GM20000 (cell line): ENCODE measurements around the gene NUP85.

ENCODE experiments used
- DNase-seq: peaks from one replicate; pipeline ENCODE4 v3.0.0; 2012; ENCODE audit warnings: low spot score
- TF ChIP-seq, protein P1 (sequence below): IDR thresholded peaks from 2 replicates; pipeline ENCODE4 v1.5.1; 2012; ENCODE audit warnings: mild to moderate bottlenecking, control low read depth; ENCODE audit errors: extremely low read depth, missing control alignments

The NUP85 gene

DNA sequence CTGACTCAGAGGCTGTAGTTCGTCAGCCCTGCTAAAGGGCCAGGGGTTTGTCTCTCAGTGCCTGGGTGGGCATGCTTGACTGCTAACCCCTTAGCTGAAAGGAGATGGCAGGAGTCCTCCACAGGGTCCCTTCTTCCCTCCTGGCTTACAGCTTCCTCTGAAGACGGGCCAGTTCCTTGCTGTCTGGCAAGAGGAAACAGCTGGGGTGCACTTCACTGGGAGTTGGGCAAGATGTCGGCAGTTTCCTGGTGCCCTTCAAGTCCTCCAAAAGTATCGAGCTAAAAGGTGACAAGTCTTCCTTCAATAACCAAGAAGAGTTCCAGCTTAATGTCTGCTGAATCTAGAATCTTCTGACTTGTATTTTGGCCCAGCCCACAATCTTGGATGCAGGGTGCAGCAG is 23.4 kb downstream of the NUP85 start:
- TF ChIP-seq, protein P1, sequence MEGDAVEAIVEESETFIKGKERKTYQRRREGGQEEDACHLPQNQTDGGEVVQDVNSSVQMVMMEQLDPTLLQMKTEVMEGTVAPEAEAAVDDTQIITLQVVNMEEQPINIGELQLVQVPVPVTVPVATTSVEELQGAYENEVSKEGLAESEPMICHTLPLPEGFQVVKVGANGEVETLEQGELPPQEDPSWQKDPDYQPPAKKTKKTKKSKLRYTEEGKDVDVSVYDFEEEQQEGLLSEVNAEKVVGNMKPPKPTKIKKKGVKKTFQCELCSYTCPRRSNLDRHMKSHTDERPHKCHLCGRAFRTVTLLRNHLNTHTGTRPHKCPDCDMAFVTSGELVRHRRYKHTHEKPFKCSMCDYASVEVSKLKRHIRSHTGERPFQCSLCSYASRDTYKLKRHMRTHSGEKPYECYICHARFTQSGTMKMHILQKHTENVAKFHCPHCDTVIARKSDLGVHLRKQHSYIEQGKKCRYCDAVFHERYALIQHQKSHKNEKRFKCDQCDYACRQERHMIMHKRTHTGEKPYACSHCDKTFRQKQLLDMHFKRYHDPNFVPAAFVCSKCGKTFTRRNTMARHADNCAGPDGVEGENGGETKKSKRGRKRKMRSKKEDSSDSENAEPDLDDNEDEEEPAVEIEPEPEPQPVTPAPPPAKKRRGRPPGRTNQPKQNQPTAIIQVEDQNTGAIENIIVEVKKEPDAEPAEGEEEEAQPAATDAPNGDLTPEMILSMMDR: no peak
- DNase-seq: no peak

DNA sequence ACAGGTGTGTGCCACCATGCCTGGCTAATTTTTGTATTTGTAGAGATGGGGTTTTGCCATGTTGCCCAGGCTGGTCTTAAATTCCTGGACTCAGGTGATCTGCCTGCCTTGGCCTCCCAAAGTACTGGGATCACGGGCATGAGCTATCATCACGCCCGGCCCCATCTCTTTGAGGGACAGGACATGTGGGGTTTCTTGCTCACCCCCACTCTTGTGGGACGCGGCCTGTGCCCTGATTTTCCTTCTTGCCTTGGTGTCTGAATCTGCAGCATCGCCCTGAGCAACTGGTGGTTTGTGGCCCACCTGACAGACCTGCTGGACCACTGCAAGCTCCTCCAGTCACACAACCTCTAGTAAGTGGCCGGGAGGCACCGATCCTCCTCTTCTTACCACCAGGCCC is 25.6 kb downstream of the NUP85 start:
- TF ChIP-seq, protein P1: no peak
- no peak for DNase-seq

DNA sequence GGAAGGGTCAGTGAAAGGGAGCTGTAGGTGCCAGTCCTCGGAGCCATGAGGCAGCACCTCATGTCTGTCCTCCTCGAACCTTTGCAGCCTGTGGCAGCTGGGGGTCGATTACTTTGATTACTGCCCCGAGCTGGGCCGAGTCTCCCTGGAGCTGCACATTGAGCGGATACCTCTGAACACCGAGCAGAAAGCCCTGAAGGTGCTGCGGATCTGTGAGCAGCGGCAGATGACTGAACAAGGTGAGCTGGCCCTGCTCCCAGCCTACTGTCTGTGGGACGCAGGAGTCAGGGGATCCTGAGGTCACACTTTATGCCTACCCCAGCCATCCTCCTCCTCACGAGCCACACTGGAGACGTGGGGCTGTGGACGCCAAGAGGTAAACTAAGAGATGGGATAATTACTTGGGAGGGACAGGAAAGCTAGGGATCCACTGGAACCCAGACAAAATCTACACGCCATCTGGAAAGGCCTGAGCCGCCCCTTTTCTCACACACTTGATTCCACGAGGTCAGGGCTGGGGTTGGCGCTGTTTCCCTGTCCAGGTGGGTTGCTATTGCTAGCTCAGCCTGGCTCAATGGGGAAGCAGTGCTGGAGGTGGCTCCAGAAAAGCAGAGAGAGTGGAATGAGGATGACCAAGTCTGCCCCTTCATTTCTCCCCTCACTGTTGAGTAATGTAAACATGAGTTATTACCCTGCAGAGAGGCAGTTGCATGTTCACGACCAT is 26.4 kb downstream of the NUP85 start:
- no peak for DNase-seq
- TF ChIP-seq, protein P1: no peak

DNA sequence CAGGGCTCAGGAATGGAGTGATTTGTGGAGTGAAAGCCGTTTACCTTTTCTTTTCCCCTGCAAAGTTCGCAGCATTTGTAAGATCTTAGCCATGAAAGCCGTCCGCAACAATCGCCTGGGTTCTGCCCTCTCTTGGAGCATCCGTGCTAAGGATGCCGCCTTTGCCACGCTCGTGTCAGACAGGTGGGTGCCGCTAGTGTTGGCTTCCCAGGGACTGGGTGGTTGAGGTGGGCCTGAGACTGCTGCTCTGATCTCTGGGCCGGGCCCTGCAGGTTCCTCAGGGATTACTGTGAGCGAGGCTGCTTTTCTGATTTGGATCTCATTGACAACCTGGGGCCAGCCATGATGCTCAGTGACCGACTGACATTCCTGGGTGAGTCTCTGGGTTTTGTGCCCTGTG is 27.3 kb downstream of the NUP85 start:
- TF ChIP-seq, protein P1: no peak
- no peak for DNase-seq

DNA sequence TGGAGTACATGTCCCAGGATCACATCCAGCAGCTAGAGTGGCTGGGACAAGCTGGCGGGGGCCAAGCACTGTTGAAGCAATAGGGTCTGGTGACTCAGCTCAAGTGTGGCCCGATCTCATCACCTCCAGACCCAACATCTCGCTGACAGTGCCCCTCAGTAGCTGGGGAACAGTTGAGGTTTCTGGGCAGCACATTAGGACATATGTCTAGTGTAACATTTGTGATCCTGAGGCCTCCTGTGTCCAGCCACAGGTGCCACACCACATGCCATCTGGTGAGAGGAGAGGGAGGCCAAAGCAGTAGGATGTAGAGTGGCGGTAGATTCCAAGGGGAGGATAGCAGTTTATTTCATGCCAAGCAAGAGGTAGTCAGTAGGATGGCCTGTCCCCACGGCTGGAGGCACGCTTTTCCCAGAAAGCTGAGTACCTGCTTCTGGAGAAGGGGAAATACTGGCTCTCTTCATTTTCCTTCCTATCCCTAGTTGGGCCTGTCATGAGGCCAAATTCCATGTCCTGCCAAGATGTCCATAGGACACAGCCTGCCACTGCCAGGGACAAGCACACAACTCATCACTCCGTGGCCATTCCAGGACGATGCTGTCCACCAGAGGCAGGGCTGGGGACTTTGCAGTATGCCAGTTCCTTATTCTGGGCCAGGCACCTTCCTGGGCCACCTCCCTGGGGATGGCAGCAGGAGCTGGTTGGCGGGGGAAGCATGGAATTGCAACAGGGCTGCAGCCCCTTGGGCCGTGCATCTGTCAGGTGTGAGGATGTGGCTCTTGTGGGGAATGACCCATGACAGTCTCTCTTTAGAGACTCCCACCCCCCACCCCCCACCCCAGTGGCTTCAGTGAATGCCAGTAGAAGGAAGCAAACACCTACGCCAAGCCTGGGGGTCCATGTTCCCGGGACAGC is 31.9 kb downstream of the NUP85 start:
- TF ChIP-seq, protein P1: no peak
- no peak for DNase-seq

DNA sequence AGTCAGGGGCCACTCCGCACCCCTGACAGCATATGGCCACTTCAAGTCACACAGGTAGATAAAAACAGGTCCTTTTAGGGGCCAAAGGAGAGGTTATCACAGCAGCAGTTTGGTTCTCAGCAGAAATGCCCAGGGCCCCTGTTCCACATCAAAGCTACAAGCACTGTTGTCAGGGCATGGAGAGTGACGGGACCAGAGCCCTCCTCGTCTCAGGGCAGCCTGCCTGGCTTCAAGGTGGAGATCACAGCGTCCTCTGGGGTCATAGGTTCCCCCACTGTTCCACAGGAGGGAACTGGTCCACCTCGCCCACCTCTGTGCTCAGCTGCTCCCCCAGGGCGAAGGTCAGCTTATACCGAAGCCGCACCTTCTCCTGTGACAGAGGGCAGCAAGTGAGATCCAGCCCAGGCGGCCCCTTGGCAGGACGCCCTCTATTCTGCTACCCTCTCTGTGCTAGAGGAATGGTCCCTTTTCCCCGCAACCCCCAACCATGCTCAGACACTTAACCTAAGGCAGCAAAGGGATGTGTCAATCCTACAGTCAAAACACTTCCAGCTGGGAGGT is 32.6 kb downstream of the NUP85 start:
- TF ChIP-seq, protein P1: no peak
- DNase-seq: no peak
